ENCODE results near the gene KCNN3.

GRCh38 chr1:154682254-154682653 is 187.8 kb downstream of the KCNN3 start:
- TF ChIP-seq POLR2A (IDR thresholded peaks at IDR 0.05; ENCODE audit: low read length) (no peak), GATA1 (IDR thresholded peaks at IDR 0.05; ENCODE audit: low read depth, low read length) (no peak)
